Uterus (tissue), 2 donors: ENCODE results near the gene MYOD1.

ENCODE experiments used
- POLR2A ChIP-seq, 2 donors: fragments of 450-650 bp; IDR thresholded peaks; one replicate each; pipeline ENCODE4 v1.6.1; 2016; ENCODE audit warnings: antibody characterized with exemption in 2 of 2, mild to moderate bottlenecking in 1 of 2, moderate library complexity in 1 of 2
- TF ChIP-seq, protein P1 (sequence below), 4 experiments: fragments of 200-600 bp in 2 of 4; fragments of 450-650 bp in 2 of 4; sonication (generic) in 2 of 4; IDR thresholded peaks; one replicate each; pipeline ENCODE4 v1.5.1; 2016 to 2019; ENCODE audit warnings: antibody characterized with exemption in 4 of 4, mild to moderate bottlenecking in 2 of 4, moderate library complexity in 1 of 4

DNA sequence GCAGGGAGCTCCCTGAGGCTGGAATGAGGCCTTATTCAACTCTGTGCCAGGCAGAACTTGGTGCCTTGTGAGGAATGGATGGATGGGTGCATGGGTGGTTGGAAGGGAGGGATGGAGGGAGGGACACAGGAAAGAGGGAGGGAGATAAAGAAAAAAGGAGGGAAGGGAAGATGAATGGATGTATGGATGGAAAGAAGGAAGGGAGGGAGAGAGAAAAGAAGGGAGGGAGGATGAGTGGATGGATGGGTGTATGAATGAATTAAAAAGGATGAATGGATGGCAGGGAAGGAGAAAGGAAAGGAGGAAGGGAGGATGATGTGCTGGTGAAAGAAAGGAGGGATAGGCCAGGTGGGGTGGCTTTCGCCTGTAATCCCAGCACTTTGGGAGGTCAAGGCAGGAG is 49.8 kb downstream of the MYOD1 start:
- TF ChIP-seq POLR2A (IDR thresholded peaks at IDR 0.05): no peak
- TF ChIP-seq, protein P1, sequence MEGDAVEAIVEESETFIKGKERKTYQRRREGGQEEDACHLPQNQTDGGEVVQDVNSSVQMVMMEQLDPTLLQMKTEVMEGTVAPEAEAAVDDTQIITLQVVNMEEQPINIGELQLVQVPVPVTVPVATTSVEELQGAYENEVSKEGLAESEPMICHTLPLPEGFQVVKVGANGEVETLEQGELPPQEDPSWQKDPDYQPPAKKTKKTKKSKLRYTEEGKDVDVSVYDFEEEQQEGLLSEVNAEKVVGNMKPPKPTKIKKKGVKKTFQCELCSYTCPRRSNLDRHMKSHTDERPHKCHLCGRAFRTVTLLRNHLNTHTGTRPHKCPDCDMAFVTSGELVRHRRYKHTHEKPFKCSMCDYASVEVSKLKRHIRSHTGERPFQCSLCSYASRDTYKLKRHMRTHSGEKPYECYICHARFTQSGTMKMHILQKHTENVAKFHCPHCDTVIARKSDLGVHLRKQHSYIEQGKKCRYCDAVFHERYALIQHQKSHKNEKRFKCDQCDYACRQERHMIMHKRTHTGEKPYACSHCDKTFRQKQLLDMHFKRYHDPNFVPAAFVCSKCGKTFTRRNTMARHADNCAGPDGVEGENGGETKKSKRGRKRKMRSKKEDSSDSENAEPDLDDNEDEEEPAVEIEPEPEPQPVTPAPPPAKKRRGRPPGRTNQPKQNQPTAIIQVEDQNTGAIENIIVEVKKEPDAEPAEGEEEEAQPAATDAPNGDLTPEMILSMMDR (IDR thresholded peaks at IDR 0.05): no peak
